ENCODE data around the gene CREB3L2. TPM values are rescaled to one million over a fixed set of nuclear protein-coding genes. Genes with fewer than 3 reads are reported as not detected.
A peak's percentile ranks its signal among the peaks of the same experiment; 100 is the strongest.

CREB3L2 gene
- polyA plus RNA-seq, 2 of the 4 experiments (the other 2 are of a cell fraction) = 16.3 to 32.2 TPM

- ATAC-seq = no peak
- 86% methylated on average over 7 of the region's 7 CpGs for WGBS (ENCODE audit: missing lambda C conversion rate)
- POLR2A ChIA-PET = no interaction called here
- H3K9me3 ChIP-seq = no peaks in the 10 kb centered on the region
- no peak for DNase-seq (ENCODE audit: low read depth in 1 of 2, low spot score in 1 of 2)
- CTCF ChIA-PET = interaction anchor here (0.9 to 1.4 kb wide), 5 partner anchors 10 to 57 kb away, joined by 3 to 5 read pairs (median 3); partner anchors contain the start of gene CREB3L2
- TF ChIP-seq PHF8 (IDR thresholded peaks at IDR 0.05; ENCODE audit: borderline replicate concordance, low read depth) (no peak), CEBPB (IDR thresholded peaks at IDR 0.05) (no peak), RCOR1 (IDR thresholded peaks at IDR 0.05; ENCODE audit: low read depth, low read length) (no peak), SREBF2 (IDR thresholded peaks at IDR 0.05) (no peak), CBX8 (IDR thresholded peaks at IDR 0.05) (no peak), FOXS1 (CRISPR knock-in tag; IDR thresholded peaks at IDR 0.05) (no peak), NPAS2 (CRISPR knock-in tag; IDR thresholded peaks at IDR 0.05; ENCODE audit: borderline replicate concordance) (no peak), ATOH8 (CRISPR knock-in tag; IDR thresholded peaks at IDR 0.05; ENCODE audit: low read depth) (no peak), SMC3 (IDR thresholded peaks at IDR 0.05) (no peak), FOSB (CRISPR knock-in tag; IDR thresholded peaks at IDR 0.05) (no peak), BHLHE40 (IDR thresholded peaks at IDR 0.05; ENCODE audit: low read depth, low read length) (no peak)
- peak overlapping the region; percentile 82 for H3K4me2 ChIP-seq
- peak overlapping the region; percentile 82 for H3K27ac ChIP-seq
- H3K4me1 ChIP-seq = peaks cover 76% of the 10 kb centered on the region
- no peak for FAIRE-seq
- no peak overlapping the region for H3K4me3 ChIP-seq
These were observed 50.0 kb downstream of the CREB3L2 start for GRCh38 chr7:137951700-137952425.

GRCh38 chr7:137950967-137951366 lies 50.9 kb downstream of the CREB3L2 start:
- WGBS (ENCODE audit: missing lambda C conversion rate) = 89% methylated on average over 7 of the region's 7 CpGs
- no peak for ATAC-seq
- ChIA-PET CTCF (interaction anchor here (1.1 to 2.9 kb wide), 9 partner anchors 10 to 58 kb away, joined by 3 to 10 read pairs (median 3); partner anchors contain the start of gene CREB3L2), POLR2A (no interaction called here)
- no peak overlapping the region for H3K4me3 ChIP-seq
- no peak overlapping the region for H3K4me2 ChIP-seq
- no peak overlapping the region for H3K27ac ChIP-seq
- TF ChIP-seq JUNB (IDR thresholded peaks at IDR 0.05) = no peak
- no peaks in the 10 kb centered on the region for H3K9me3 ChIP-seq
- no peak for DNase-seq (ENCODE audit: low read depth in 1 of 2, low spot score in 1 of 2)
- peaks cover 67% of the 10 kb centered on the region for H3K4me1 ChIP-seq
- FAIRE-seq = no peak

GRCh38 chr7:137950263-137950621 lies 51.6 kb downstream of the CREB3L2 start:
- ChIA-PET POLR2A (no interaction called here), CTCF (interaction anchor here (0.7 to 2.9 kb wide), 10 partner anchors 9 to 788 kb away, joined by 3 to 10 read pairs (median 4); partner anchors contain the start of gene CREB3L2)
- ATAC-seq (no peak), DNase-seq (ENCODE audit: low read depth in 1 of 2, low spot score in 1 of 2) (no peak), FAIRE-seq (no peak)
- 89% methylated on average over 4 of the region's 4 CpGs for WGBS (ENCODE audit: missing lambda C conversion rate)
- H3K4me1 ChIP-seq = peaks cover 60% of the 10 kb centered on the region
- no peak overlapping the region for H3K27ac ChIP-seq
- no peak overlapping the region for H3K4me2 ChIP-seq
- no peaks in the 10 kb centered on the region for H3K9me3 ChIP-seq
- no peak overlapping the region for H3K4me3 ChIP-seq
- TF ChIP-seq PBX3 (IDR thresholded peaks at IDR 0.05) (no peak), REST (IDR thresholded peaks at IDR 0.05) (no peak), GATA3 (IDR thresholded peaks at IDR 0.05; ENCODE audit: borderline replicate concordance) (no peak), BHLHE40 (IDR thresholded peaks at IDR 0.05; ENCODE audit: low read depth, low read length) (no peak), CBX2 (IDR thresholded peaks at IDR 0.05; ENCODE audit: borderline replicate concordance, low read depth) (no peak), FOXS1 (CRISPR knock-in tag; IDR thresholded peaks at IDR 0.05) (no peak), CEBPB (IDR thresholded peaks at IDR 0.05) (no peak), ZFP36 (IDR thresholded peaks at IDR 0.05; ENCODE audit: borderline replicate concordance, partially characterized antibody) (no peak), ZNF302 (CRISPR knock-in tag; IDR thresholded peaks at IDR 0.05) (no peak), ZSCAN20 (CRISPR knock-in tag; IDR thresholded peaks at IDR 0.05) (no peak), CHD4 (IDR thresholded peaks at IDR 0.05; ENCODE audit: borderline replicate concordance) (no peak), MAFK (IDR thresholded peaks at IDR 0.05; ENCODE audit: partially characterized antibody) (no peak), MAZ (IDR thresholded peaks at IDR 0.05; ENCODE audit: borderline replicate concordance, low read depth, low read length) (no peak), CBX8 (IDR thresholded peaks at IDR 0.05) (no peak), SREBF2 (IDR thresholded peaks at IDR 0.05) (no peak), HEYL (CRISPR knock-in tag; IDR thresholded peaks at IDR 0.05) (no peak), ESRRA (IDR thresholded peaks at IDR 0.05; ENCODE audit: borderline replicate concordance, low read length) (no peak), EP300 (IDR thresholded peaks at IDR 0.05) (no peak), KDM5A (IDR thresholded peaks at IDR 0.05) (no peak), NFE2L2 (conservative IDR thresholded peaks at IDR 0.05; ENCODE audit: low read length) (no peak)

Data from A549 (cell line).